Psoas muscle (tissue), 8 donors: Measurements from ENCODE around the gene LAMP2. TPM values are rescaled to one million over a fixed set of nuclear protein-coding genes. Genes with fewer than 3 reads are reported as not detected.
A peak's percentile ranks its signal among the peaks of the same experiment; 100 is the strongest.

Source experiments
- ATAC-seq, 4 donors: fragments of 200-7000 bp; cut with Tn5 transposase; one replicate each; pipeline ENCODE4 v1.9.1; 2020; ENCODE audit warnings: moderate library complexity in 3 of 4, mild to moderate bottlenecking in 2 of 4
- DNase-seq, 2 donors: peaks; one replicate each; pipeline ENCODE4 v3.0.0-alpha.2; 2020
- H3K27ac ChIP-seq: fragments of 200-600 bp; one replicate; pipeline ENCODE4 v1.8.0; 2022
- H3K27me3 ChIP-seq, 3 donors: fragments of 200-600 bp in 1 of 3; one replicate each; pipeline versions ENCODE4 v1.6.1 to v1.8.0; 2013 to 2022; ENCODE audit warnings: low read length in 2 of 3, mild to moderate bottlenecking in 2 of 3, moderate library complexity in 1 of 3; ENCODE audit not compliant: insufficient read depth in 3 of 3
- H3K36me3 ChIP-seq, 2 donors: fragments of 200-600 bp in 1 of 2; one replicate each; pipeline versions ENCODE4 v1.6.1 to v1.8.0; 2013 to 2022; ENCODE audit warnings: low read depth in 1 of 2, mild to moderate bottlenecking in 1 of 2, moderate library complexity in 1 of 2; ENCODE audit not compliant: insufficient read depth in 1 of 2
- H3K4me1 ChIP-seq: fragments of 200-600 bp; one replicate; pipeline ENCODE4 v1.8.0; 2022
- H3K4me3 ChIP-seq: fragments of 200-600 bp; one replicate; pipeline ENCODE4 v1.8.0; 2022; ENCODE audit warnings: mild to moderate bottlenecking
- H3K9me3 ChIP-seq: fragments of 200-600 bp; one replicate; pipeline ENCODE4 v1.8.0; 2022
- WGBS, 3 donors: extraction: QIAGEN DNeasy Blood & Tissue Kit; methylation state at CpG; one replicate each; pipeline versions ENCODE4 v1.1.6 to v1.1.7; 2013; 5-methylcytosine and 5-hydroxymethylcytosine counted together
- intact Hi-C, 2 donors: fragments of 100-400 bp; cut with DNase I; formaldehyde crosslinking; loops; one replicate each; pipeline versions ENCODE4 v1.11.0 to v1.14.2; 2022
- polyA plus RNA-seq, 3 donors: library from polyadenylated mRNA; stranded (reverse); fragments of 200-250 nt; gene quantifications; one replicate each; pipeline ENCODE4 v1.2.3, GENCODE V29; 2013
- total RNA-seq, 4 donors: library from RNA; stranded (reverse); fragmentation: NEBNext Ultra II Directional in 2 of 4; extraction: Animal tissue kit (Norgen Biotek cat#: 25700) in 2 of 4; gene quantifications; one replicate each; pipeline versions ENCODE4 v1.2.1 to v1.2.4, GENCODE V29; 2021 to 2023
- TF ChIP-seq, protein P1 (sequence below): fragments of 200-600 bp; IDR thresholded peaks from one replicate; pipeline ENCODE4 v1.8.0; 2022; ENCODE audit warnings: antibody characterized with exemption
- donor health status: healthy with polysubstance abuse.
- donor health status: DM: no; HTN: no; CAD: no; lungs with moderate emphysema.
- donor health status: Bipolar disorder and iron deficiency.
- donor health status: healthy.
- donor health status: DM: yes; HTN: yes; CAD: no.
- donor health status: DM: no; HTN: no; CAD: no.
- donor health status: DM: no; HTN: no; CAD: no.
- donor health status: DM: yes; HTN: yes; CAD: no.

The LAMP2 gene
- total and polyA plus RNA-seq, 7 donors, result 24.5 to 123 (median 89.1) TPM

DNA sequence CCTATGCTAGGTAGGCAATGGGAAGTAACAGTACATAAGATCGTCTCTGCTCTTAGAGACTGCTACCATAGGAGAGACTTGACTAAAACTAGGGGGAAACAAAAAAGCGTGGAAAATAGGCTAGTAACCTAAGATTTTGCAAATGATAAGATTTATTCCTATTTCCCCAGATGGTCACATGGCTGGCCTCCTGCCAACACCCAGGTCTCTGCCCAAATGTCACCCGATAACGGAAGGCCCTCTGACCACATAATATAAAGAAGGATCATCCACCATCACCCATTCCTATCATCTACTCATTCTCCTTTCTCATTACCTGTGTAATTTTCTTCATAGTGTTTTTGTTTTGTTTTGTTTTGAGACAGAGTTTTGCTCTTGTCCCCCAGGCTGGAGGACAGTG, 4.7 kb downstream of the LAMP2 start:
- no peak for DNase-seq
- intact Hi-C loops, result no loop called here
- no peaks in the 10 kb centered on the region for H3K9me3 ChIP-seq
- peak overlapping the region; percentile 71 for H3K4me3 ChIP-seq
- 27 to 46% (median 39%) methylated on average over 4 of the region's 4 CpGs for WGBS, 3 donors
- TF ChIP-seq, protein P1, sequence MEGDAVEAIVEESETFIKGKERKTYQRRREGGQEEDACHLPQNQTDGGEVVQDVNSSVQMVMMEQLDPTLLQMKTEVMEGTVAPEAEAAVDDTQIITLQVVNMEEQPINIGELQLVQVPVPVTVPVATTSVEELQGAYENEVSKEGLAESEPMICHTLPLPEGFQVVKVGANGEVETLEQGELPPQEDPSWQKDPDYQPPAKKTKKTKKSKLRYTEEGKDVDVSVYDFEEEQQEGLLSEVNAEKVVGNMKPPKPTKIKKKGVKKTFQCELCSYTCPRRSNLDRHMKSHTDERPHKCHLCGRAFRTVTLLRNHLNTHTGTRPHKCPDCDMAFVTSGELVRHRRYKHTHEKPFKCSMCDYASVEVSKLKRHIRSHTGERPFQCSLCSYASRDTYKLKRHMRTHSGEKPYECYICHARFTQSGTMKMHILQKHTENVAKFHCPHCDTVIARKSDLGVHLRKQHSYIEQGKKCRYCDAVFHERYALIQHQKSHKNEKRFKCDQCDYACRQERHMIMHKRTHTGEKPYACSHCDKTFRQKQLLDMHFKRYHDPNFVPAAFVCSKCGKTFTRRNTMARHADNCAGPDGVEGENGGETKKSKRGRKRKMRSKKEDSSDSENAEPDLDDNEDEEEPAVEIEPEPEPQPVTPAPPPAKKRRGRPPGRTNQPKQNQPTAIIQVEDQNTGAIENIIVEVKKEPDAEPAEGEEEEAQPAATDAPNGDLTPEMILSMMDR, result no peak
- no peaks in the 10 kb centered on the region for H3K36me3 ChIP-seq
- no peak for ATAC-seq
- no peaks in the 10 kb centered on the region for H3K4me1 ChIP-seq
- H3K27ac ChIP-seq, result peak overlapping the region; percentile 88
- no peaks in the 10 kb centered on the region for H3K27me3 ChIP-seq

- DNase-seq (no peak), ATAC-seq (no peak)
- Histone ChIP-seq H3K4me1 (peaks cover 10% of the 10 kb centered on the region), H3K36me3 (no peaks in the 10 kb centered on the region), H3K4me3 (no peak overlapping the region), H3K27ac (peak overlapping the region; percentile 88), H3K27me3 (no peaks in the 10 kb centered on the region), H3K9me3 (no peaks in the 10 kb centered on the region)
- intact Hi-C loops, result no loop called here
- 66 to 77% (median 67%) methylated on average over 1 of the region's 1 CpG for WGBS, 3 donors
- TF ChIP-seq, protein P1, result no peak
Measured at GRCh38 chrX:120463241-120463640, 5.9 kb downstream of the LAMP2 start.

- Histone ChIP-seq H3K36me3 (no peaks in the 10 kb centered on the region), H3K9me3 (no peaks in the 10 kb centered on the region), H3K27ac (peak overlapping the region; percentile 37), H3K4me1 (peaks cover 15% of the 10 kb centered on the region), H3K4me3 (no peak overlapping the region), H3K27me3 (no peaks in the 10 kb centered on the region)
- TF ChIP-seq, protein P1, result no peak
- intact Hi-C loops, result no loop called here
- ATAC-seq (no peak), DNase-seq (no peak)
- WGBS, 3 donors, result 65 to 74% (median 70%) methylated on average over 2 of the region's 2 CpGs
Measured at GRCh38 chrX:120462370-120462769, 6.7 kb downstream of the LAMP2 start.

- no peak for DNase-seq
- H3K27ac ChIP-seq, result peak overlapping the region; percentile 62
- peaks cover 0 to 8% of the 10 kb centered on the region in 2 donors for H3K36me3 ChIP-seq
- no peaks in the 10 kb centered on the region for H3K27me3 ChIP-seq
- no peaks in the 10 kb centered on the region for H3K9me3 ChIP-seq
- peaks cover 22% of the 10 kb centered on the region for H3K4me1 ChIP-seq
- intact Hi-C loops, result loop anchor here in 1 of 2 donors (10.0 kb wide), 1 partner anchor 205 kb away; the partner anchor contains the start of gene ZBTB33
- TF ChIP-seq, protein P1, result no peak
- peak; percentile 86 to 94 (median 90) for ATAC-seq
- H3K4me3 ChIP-seq, result no peak overlapping the region
Measured at GRCh38 chrX:120459309-120459708, 9.8 kb downstream of the LAMP2 start.

- WGBS, 3 donors, result 17 to 29% (median 29%) methylated on average over 2 of the region's 2 CpGs
- peak; percentile 56 to 75 (median 62) for ATAC-seq
- Histone ChIP-seq H3K4me3 (no peak overlapping the region), H3K27me3 (no peaks in the 10 kb centered on the region), H3K4me1 (peaks cover 22% of the 10 kb centered on the region), H3K27ac (peak overlapping the region; percentile 62), H3K9me3 (no peaks in the 10 kb centered on the region), H3K36me3 (peaks cover 0 to 13% of the 10 kb centered on the region in 2 donors)
- TF ChIP-seq, protein P1, result no peak
- intact Hi-C loops, result loop anchor here in 1 of 2 donors (10.0 kb wide), 1 partner anchor 203 kb away; the partner anchor contains the start of gene ZBTB33
- DNase-seq, result no peak
Measured at GRCh38 chrX:120457766-120458180, 11.3 kb downstream of the LAMP2 start.
